Hepatocyte (in vitro differentiated cells): ENCODE measurements around the gene SMIM31. TPM values are rescaled to one million over a fixed set of nuclear protein-coding genes. Genes with fewer than 3 reads are reported as not detected.

ENCODE experiments used
- DNase-seq: peaks from one replicate; pipeline ENCODE4 v3.0.0-alpha.2; 2016; ENCODE audit warnings: low spot score
- H2AFZ ChIP-seq: fragments of 200-600 bp; sonication (generic); 2 replicates; pipeline ENCODE4 v1.6.0; 2016; ENCODE audit warnings: antibody characterized with exemption, mild to moderate bottlenecking
- H3K27ac ChIP-seq: fragments of 200-600 bp; sonication (generic); 2 replicates; pipeline ENCODE4 v1.5.1; 2016; ENCODE audit warnings: mild to moderate bottlenecking
- H3K27me3 ChIP-seq: fragments of 200-600 bp; sonication (generic); 2 replicates; pipeline ENCODE4 v1.6.1; 2016
- H3K36me3 ChIP-seq: fragments of 200-600 bp; sonication (generic); replicated peaks from 2 replicates; pipeline ENCODE4 v1.5.1; 2016; ENCODE audit warnings: low read depth; ENCODE audit not compliant: insufficient read depth
- H3K4me1 ChIP-seq: fragments of 200-600 bp; sonication (generic); 2 replicates; pipeline ENCODE4 v1.5.1; 2016; ENCODE audit warnings: mild to moderate bottlenecking, moderate library complexity; ENCODE audit not compliant: insufficient read depth
- H3K4me2 ChIP-seq: fragments of 200-600 bp; sonication (generic); 2 replicates; pipeline ENCODE4 v1.6.0; 2016
- H3K4me3 ChIP-seq: fragments of 200-600 bp; sonication (generic); 2 replicates; pipeline ENCODE4 v1.5.1; 2016; ENCODE audit warnings: mild to moderate bottlenecking
- H3K79me2 ChIP-seq: fragments of 200-600 bp; sonication (generic); 2 replicates; pipeline ENCODE4 v1.6.0; 2017; ENCODE audit warnings: mild to moderate bottlenecking
- H3K9me2 ChIP-seq: fragments of 200-600 bp; sonication (generic); replicated peaks from 2 replicates; pipeline ENCODE4 v1.6.0; 2017; ENCODE audit warnings: mild to moderate bottlenecking; ENCODE audit not compliant: insufficient read depth
- H3K9me3 ChIP-seq: fragments of 200-600 bp; sonication (generic); 2 replicates; pipeline ENCODE4 v1.5.1; 2016; ENCODE audit warnings: low read depth, mild to moderate bottlenecking
- H4K20me1 ChIP-seq: fragments of 200-600 bp; sonication (generic); 2 replicates; pipeline ENCODE4 v1.6.0; 2016; ENCODE audit warnings: mild to moderate bottlenecking; ENCODE audit not compliant: insufficient read depth, poor library complexity, severe bottlenecking
- EZH2 ChIP-seq: fragments of 200-600 bp; sonication (generic); IDR thresholded peaks from 2 replicates; pipeline ENCODE4 v1.6.1; 2016; ENCODE audit warnings: antibody characterized with exemption, mild to moderate bottlenecking, borderline replicate concordance
- EZH2phosphoT487 ChIP-seq: fragments of 200-600 bp; sonication (generic); IDR thresholded peaks from one replicate; pipeline ENCODE4 v1.6.1; 2018; ENCODE audit warnings: antibody characterized with exemption, mild to moderate bottlenecking, low read depth, moderate library complexity; ENCODE audit not compliant: unreplicated experiment, severe bottlenecking
- WGBS: methylation state at CpG from one replicate; pipeline ENCODE4 v1.1.6; 2016; ENCODE audit warnings: low lambda C conversion rate; ENCODE audit errors: missing lambda C conversion rate; 5-methylcytosine and 5-hydroxymethylcytosine counted together
- polyA plus RNA-seq: library from polyadenylated mRNA; unstranded; fragments of >200 nt; fragmentation: Nextera tagmentation; extraction: Ambion mirVana; gene quantifications from 2 replicates; pipeline ENCODE4 v1.2.1, GENCODE V29; 2016
- total RNA-seq: library from RNA; depleted of rRNA; stranded (reverse); fragments of >200 nt; gene quantifications from 2 replicates; pipeline ENCODE4 v1.2.3, GENCODE V29; 2014
- TF ChIP-seq, protein P1 (sequence below): fragments of 200-600 bp; sonication (generic); IDR thresholded peaks from 2 replicates; pipeline ENCODE4 v1.5.1; 2016; ENCODE audit warnings: antibody characterized with exemption, mild to moderate bottlenecking; ENCODE audit not compliant: poor library complexity

SMIM31 gene
- total and polyA plus RNA-seq, 2 experiments from 2014 or later: 0.43 to 0.51 TPM

DNA sequence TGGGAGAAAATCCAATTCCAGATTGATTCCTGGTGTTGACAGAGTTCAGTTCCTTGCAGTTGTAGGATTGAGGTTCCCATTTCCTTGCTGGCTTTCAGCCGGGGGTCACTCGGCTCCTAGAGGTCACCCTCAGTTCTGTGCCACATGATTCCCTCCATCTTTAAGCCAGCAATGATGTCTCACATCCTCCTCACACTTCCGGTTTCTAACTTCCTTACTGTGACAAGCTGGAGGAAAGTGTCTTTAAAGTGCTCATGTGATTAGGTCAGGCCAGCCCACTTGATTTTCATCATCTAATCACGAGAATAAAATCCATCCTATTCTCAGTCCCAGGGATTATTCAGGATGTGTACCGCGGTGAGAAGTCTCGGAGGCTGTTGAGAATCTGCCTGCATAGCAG, 19.4 kb upstream of the SMIM31 start:
- Histone ChIP-seq H4K20me1 (no peaks in the 10 kb centered on the region), H3K27me3 (no peaks in the 10 kb centered on the region), H3K4me2 (no peak overlapping the region), H3K27ac (no peak overlapping the region), H3K4me1 (no peaks in the 10 kb centered on the region), H3K79me2 (no peaks in the 10 kb centered on the region), H3K4me3 (no peak overlapping the region), H2AFZ (no peak overlapping the region), H3K36me3 (no peaks in the 10 kb centered on the region), H3K9me3 (no peaks in the 10 kb centered on the region), H3K9me2 (no peaks in the 10 kb centered on the region)
- TF ChIP-seq EZH2: no peak
- 77% methylated on average over 7 of the region's 7 CpGs for WGBS
- DNase-seq: no peak

DNA sequence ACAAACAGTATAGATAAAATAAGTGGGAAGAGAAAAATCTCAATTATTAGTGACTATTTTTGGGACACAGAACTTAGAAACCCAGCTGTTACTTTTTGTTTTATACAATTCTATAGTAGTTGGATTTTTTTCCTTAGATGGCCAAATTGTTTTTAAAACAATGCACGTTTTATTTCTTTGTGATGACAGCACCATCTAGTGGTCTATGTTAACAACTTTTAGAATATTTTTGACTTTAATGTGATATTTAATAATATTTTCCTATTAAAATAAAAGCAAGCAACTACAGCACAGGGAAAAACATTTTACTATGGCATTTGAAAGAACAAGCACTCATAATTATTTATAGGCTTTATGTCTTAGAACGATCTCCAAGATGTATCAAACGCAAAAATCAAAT, 5.6 kb upstream of the SMIM31 start:
- Histone ChIP-seq H2AFZ (no peak overlapping the region), H3K36me3 (no peaks in the 10 kb centered on the region), H3K79me2 (no peaks in the 10 kb centered on the region), H3K4me3 (no peak overlapping the region), H3K4me1 (no peaks in the 10 kb centered on the region), H3K4me2 (no peak overlapping the region), H4K20me1 (no peaks in the 10 kb centered on the region), H3K9me2 (no peaks in the 10 kb centered on the region), H3K27ac (no peak overlapping the region), H3K9me3 (no peaks in the 10 kb centered on the region), H3K27me3 (no peaks in the 10 kb centered on the region)
- TF ChIP-seq, protein P1, sequence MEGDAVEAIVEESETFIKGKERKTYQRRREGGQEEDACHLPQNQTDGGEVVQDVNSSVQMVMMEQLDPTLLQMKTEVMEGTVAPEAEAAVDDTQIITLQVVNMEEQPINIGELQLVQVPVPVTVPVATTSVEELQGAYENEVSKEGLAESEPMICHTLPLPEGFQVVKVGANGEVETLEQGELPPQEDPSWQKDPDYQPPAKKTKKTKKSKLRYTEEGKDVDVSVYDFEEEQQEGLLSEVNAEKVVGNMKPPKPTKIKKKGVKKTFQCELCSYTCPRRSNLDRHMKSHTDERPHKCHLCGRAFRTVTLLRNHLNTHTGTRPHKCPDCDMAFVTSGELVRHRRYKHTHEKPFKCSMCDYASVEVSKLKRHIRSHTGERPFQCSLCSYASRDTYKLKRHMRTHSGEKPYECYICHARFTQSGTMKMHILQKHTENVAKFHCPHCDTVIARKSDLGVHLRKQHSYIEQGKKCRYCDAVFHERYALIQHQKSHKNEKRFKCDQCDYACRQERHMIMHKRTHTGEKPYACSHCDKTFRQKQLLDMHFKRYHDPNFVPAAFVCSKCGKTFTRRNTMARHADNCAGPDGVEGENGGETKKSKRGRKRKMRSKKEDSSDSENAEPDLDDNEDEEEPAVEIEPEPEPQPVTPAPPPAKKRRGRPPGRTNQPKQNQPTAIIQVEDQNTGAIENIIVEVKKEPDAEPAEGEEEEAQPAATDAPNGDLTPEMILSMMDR: peak; percentile 61
- no peak for TF ChIP-seq EZH2phosphoT487
- peak; percentile 40 for DNase-seq
- 62% methylated on average over 3 of the region's 3 CpGs for WGBS

DNA sequence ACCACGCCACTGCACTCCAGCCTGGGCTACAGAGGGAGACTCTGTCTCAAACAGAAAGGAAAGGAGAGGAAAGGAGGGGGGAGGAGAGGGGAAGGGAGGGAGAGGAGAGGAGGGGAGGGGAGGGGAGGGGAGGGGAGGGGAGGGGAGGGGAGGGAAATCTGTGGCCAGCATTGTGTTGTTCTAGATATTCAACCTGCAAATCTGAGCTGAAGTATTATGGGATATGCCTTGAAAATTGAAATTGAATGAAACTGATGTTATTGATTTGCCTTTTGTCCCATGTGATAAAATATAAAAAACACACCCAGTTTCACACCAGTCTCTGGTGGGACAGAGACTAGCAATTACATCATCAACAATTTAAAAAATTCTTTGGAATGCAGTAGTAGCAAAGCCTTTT, 1.5 kb downstream of the SMIM31 start:
- WGBS: 100% methylated on average over 1 of the region's 1 CpG
- no peak overlapping the region for H3K27ac ChIP-seq
- no peak overlapping the region for H3K4me2 ChIP-seq
- no peaks in the 10 kb centered on the region for H4K20me1 ChIP-seq
- DNase-seq: no peak
- no peak overlapping the region for H3K4me3 ChIP-seq
- no peaks in the 10 kb centered on the region for H3K79me2 ChIP-seq
- no peaks in the 10 kb centered on the region for H3K9me3 ChIP-seq
- no peak overlapping the region for H2AFZ ChIP-seq
- H3K4me1 ChIP-seq: no peaks in the 10 kb centered on the region
- TF ChIP-seq EZH2phosphoT487 (no peak), EZH2 (no peak)
- TF ChIP-seq, protein P1: no peak
- no peaks in the 10 kb centered on the region for H3K9me2 ChIP-seq
- no peaks in the 10 kb centered on the region for H3K27me3 ChIP-seq
- H3K36me3 ChIP-seq: no peaks in the 10 kb centered on the region

DNA sequence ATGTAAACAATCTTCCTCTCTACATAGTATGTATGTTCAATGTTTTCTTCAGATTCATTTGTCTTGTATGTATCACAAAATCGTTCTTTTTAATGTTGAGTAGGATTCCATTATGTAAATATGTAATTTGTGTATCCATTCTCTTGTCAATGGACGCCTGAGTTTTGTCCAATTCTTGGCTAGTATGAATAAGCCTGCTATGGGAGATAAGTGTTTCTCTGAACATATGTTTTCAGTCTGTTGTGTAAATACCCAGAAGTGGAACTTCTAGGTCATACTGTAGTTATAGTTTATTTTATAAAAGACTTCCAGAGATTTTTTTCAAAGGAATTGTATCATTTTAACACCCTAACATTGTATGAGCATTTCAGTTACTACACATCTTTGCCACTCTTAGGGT, 2.8 kb downstream of the SMIM31 start:
- no peak for DNase-seq
- no peaks in the 10 kb centered on the region for H3K79me2 ChIP-seq
- H3K36me3 ChIP-seq: no peaks in the 10 kb centered on the region
- no peak overlapping the region for H3K4me2 ChIP-seq
- no peaks in the 10 kb centered on the region for H3K27me3 ChIP-seq
- H3K4me3 ChIP-seq: no peak overlapping the region
- H3K27ac ChIP-seq: no peak overlapping the region
- no peaks in the 10 kb centered on the region for H3K9me2 ChIP-seq
- no peak for TF ChIP-seq EZH2phosphoT487
- no peak for TF ChIP-seq EZH2
- TF ChIP-seq, protein P1: no peak
- H3K4me1 ChIP-seq: no peaks in the 10 kb centered on the region
- H4K20me1 ChIP-seq: no peaks in the 10 kb centered on the region
- 60% methylated on average over 2 of the region's 2 CpGs for WGBS
- no peak overlapping the region for H2AFZ ChIP-seq
- no peaks in the 10 kb centered on the region for H3K9me3 ChIP-seq
